ENCODE results near the gene SSU72. TPM values are rescaled to one million over a fixed set of nuclear protein-coding genes. Genes with fewer than 3 reads are reported as not detected.

The SSU72 gene
- total and polyA plus RNA-seq, 8 donors, result 45.7 to 215 (median 92.1) TPM

- intact Hi-C loops (cut with DNase I; ENCODE audit: low total_unique reads), result no loop called here
- no peaks in the 10 kb centered on the region for H3K9me3 ChIP-seq
These were observed 25.5 kb upstream of the SSU72 start, which contains the start of gene FNDC10 for GRCh38 chr1:1599935-1600860. Gene FNDC10, minus strand, starts transcription at chr1:1600135. Its CDS starts 120 bp downstream, at chr1:1600015.

GRCh38 chr1:1599030-1599934 is 24.6 kb upstream of the SSU72 start:
- no peaks in the 10 kb centered on the region for H3K9me3 ChIP-seq
- peaks cover 13 to 77% (median 41%) of the 10 kb centered on the region in 3 donors for H3K27me3 ChIP-seq
- peak in 1 of 2 donors; percentile 66 for DNase-seq
- H3K4me3 ChIP-seq, result peak overlapping the region; percentile 31 to 50 (median 40)
- TF ChIP-seq EP300 (IDR thresholded peaks at IDR 0.05) (no peak), POLR2A (IDR thresholded peaks at IDR 0.05) (no peak), CTCF (IDR thresholded peaks at IDR 0.05) (no peak), POLR2AphosphoS5 (IDR thresholded peaks at IDR 0.05) (no peak)
- 7 to 11% (median 9%) methylated on average over 53 to 111 of the region's 111 CpGs for WGBS, 5 donors
- H3K4me1 ChIP-seq, result peaks cover 13 to 35% (median 20%) of the 10 kb centered on the region in 4 donors
- intact Hi-C loops (cut with DNase I; ENCODE audit: low total_unique reads), result no loop called here
- H3K27ac ChIP-seq, result no peak overlapping the region
- no peaks in the 10 kb centered on the region for H3K36me3 ChIP-seq

More at GRCh38 chr1:1599935-1600860, 25.5 kb upstream of the SSU72 start, which contains the start of gene FNDC10:
- no peak for DNase-seq
- Histone ChIP-seq H3K27ac (no peak within 1 kb of the TSS), H3K4me1 (peaks cover 13 to 35% (median 20%) of the 10 kb centered on the region in 4 donors), H3K27me3 (peaks cover 13 to 86% (median 41%) of the 10 kb centered on the region in 3 donors), H3K36me3 (no peaks in the 10 kb centered on the region), H3K4me3 (peak within 1 kb of the TSS; percentile 40 to 57 (median 44))
- WGBS, 5 donors, result 5 to 17% (median 8%) methylated on average over 13 to 98 of the region's 125 CpGs
- TF ChIP-seq POLR2A (IDR thresholded peaks at IDR 0.05), result no peak
- TF ChIP-seq EP300 (IDR thresholded peaks at IDR 0.05), result no peak
- TF ChIP-seq POLR2AphosphoS5 (IDR thresholded peaks at IDR 0.05), result no peak
- TF ChIP-seq CTCF (IDR thresholded peaks at IDR 0.05), result no peak

- TF ChIP-seq POLR2AphosphoS5 (IDR thresholded peaks at IDR 0.05) (no peak), EP300 (IDR thresholded peaks at IDR 0.05) (no peak), POLR2A (IDR thresholded peaks at IDR 0.05) (no peak), CTCF (IDR thresholded peaks at IDR 0.05) (no peak)
- intact Hi-C loops (cut with DNase I; ENCODE audit: low total_unique reads), result no loop called here
- peaks cover 13 to 35% (median 20%) of the 10 kb centered on the region in 4 donors for H3K4me1 ChIP-seq
- H3K36me3 ChIP-seq, result no peaks in the 10 kb centered on the region
- H3K4me3 ChIP-seq, result no peak overlapping the region
- no peak overlapping the region for H3K27ac ChIP-seq
- no peak for DNase-seq
- H3K9me3 ChIP-seq, result no peaks in the 10 kb centered on the region
- peaks cover 13 to 71% (median 41%) of the 10 kb centered on the region in 3 donors for H3K27me3 ChIP-seq
- 83 to 88% (median 85%) methylated on average over 8 to 13 of the region's 13 CpGs for WGBS, 5 donors
These were observed 24.0 kb upstream of the SSU72 start for GRCh38 chr1:1598720-1599029.

Measured in stomach (tissue), 9 donors.